ENCODE results near the gene ADAD1.

Gene ADAD1

GRCh38 chr4:122476745-122477144 lies 97.9 kb downstream of the ADAD1 start:
- H3K4ac ChIP-seq (ENCODE audit: low read depth in 1 of 2, low read length in 2 of 2), result no peak overlapping the region
- H3K4me3 ChIP-seq (ENCODE audit: insufficient read depth in 1 of 2, low read depth in 1 of 2, low read length in 2 of 2), result no peak overlapping the region
- H4K8ac ChIP-seq (ENCODE audit: low read length), result no peak overlapping the region
- no peaks in the 10 kb centered on the region for H3K79me1 ChIP-seq (replicated peaks; ENCODE audit: low read length, poor library complexity, severe bottlenecking)
- H2AK5ac ChIP-seq (ENCODE audit: low read length, severe bottlenecking), result no peak overlapping the region
- no peaks in the 10 kb centered on the region for H3K4me1 ChIP-seq (ENCODE audit: control insufficient read depth, insufficient read depth, low read depth, low read length)
- no peak overlapping the region for H3K4me2 ChIP-seq (ENCODE audit: low read length, poor library complexity, severe bottlenecking)
- peaks cover 7% of the 10 kb centered on the region for H3K9me3 ChIP-seq (ENCODE audit: control insufficient read depth, low read length)
- no peak overlapping the region for H2BK15ac ChIP-seq (ENCODE audit: low read depth, poor library complexity, severe bottlenecking)
- no peak overlapping the region for H2BK5ac ChIP-seq (ENCODE audit: low read depth, low read length, poor library complexity, severe bottlenecking)
- no peak overlapping the region for H3K14ac ChIP-seq (ENCODE audit: low read length in 2 of 2)
- H3K36me3 ChIP-seq (ENCODE audit: control insufficient read depth in 1 of 2, insufficient read depth in 2 of 2, low read depth in 1 of 2, low read length in 2 of 2), result no peaks in the 10 kb centered on the region
- no CpG with 5 or more reads among the region's 1 CpG for WGBS
- H2BK120ac ChIP-seq (ENCODE audit: low read depth, low read length), result no peak overlapping the region
- DNase-seq, result no peak
- H3K27ac ChIP-seq (ENCODE audit: low read length, poor library complexity, severe bottlenecking), result no peak overlapping the region
- H3K23ac ChIP-seq (ENCODE audit: low read length in 2 of 2), result no peak overlapping the region
- H4K91ac ChIP-seq (ENCODE audit: low read length), result no peak overlapping the region
- H3K27me3 ChIP-seq (ENCODE audit: control insufficient read depth in 1 of 2, insufficient read depth in 1 of 2, low read length in 2 of 2), result no peaks in the 10 kb centered on the region
- no peak overlapping the region for H3K18ac ChIP-seq (ENCODE audit: low read depth in 1 of 2, low read length in 2 of 2)
- H2BK12ac ChIP-seq (ENCODE audit: low read length in 2 of 2), result no peak overlapping the region
- H2AFZ ChIP-seq (ENCODE audit: low read depth, low read length), result no peak overlapping the region
- no peak overlapping the region for H3K9ac ChIP-seq (ENCODE audit: low read length)
